HEK293 (cell line): Measurements from ENCODE around the gene HIRIP3.

Experiments
- CTCF ChIA-PET: fragments of 350-600 bp; formaldehyde crosslinking; extraction: SDS; loops from one replicate; lab custom pipeline; 2021; ENCODE audit warnings: antibody characterized with exemption; lab: Yijun Ruan, JAX
- POLR2A ChIA-PET: fragments of 300-600 bp; formaldehyde crosslinking; extraction: SDS; loops from one replicate; lab custom pipeline; 2020; ENCODE audit warnings: antibody characterized with exemption, inconsistent platforms; lab: Yijun Ruan, JAX
- H3K27ac ChIP-seq: fragments of 200-500 bp; sonication (Bioruptor generic); 2 replicates; pipeline ENCODE4 v1.5.1; 2014; ENCODE audit warnings: low read depth, low read length, control low read depth, inconsistent platforms; ENCODE audit errors: extremely low read depth
- H3K36me3 ChIP-seq, 2 experiments: fragments of 200-500 bp in 1 of 2; sonication (Bioruptor generic) in 1 of 2; 1 replicate in 1 of 2; 2 replicates in 1 of 2; pipeline ENCODE4 v1.5.1; 2014 to 2017; ENCODE audit warnings: inconsistent platforms in 2 of 2, low read length in 2 of 2; ENCODE audit not compliant: control insufficient read depth in 2 of 2, insufficient read depth in 1 of 2
- H3K4me1 ChIP-seq: fragments of 200-500 bp; sonication (Bioruptor generic); 2 replicates; pipeline ENCODE4 v1.5.1; 2014; ENCODE audit warnings: mild to moderate bottlenecking, low read length, inconsistent platforms; ENCODE audit not compliant: control insufficient read depth, insufficient read depth
- H3K4me3 ChIP-seq: 2 replicates; pipeline ENCODE4 v1.5.1; 2011; ENCODE audit warnings: low read depth, mild to moderate bottlenecking, control low read depth, low read length, moderate library complexity
- H3K9me3 ChIP-seq: fragments of 200-500 bp; sonication (Bioruptor generic); 2 replicates; pipeline ENCODE4 v1.5.1; 2014; ENCODE audit warnings: low read depth, low read length, inconsistent platforms; ENCODE audit not compliant: control insufficient read depth, insufficient read depth
- FEZF1 ChIP-seq: fragments of 450-650 bp; formaldehyde crosslinking; IDR thresholded peaks from 2 replicates; pipeline ENCODE4 v1.5.1; 2016; ENCODE audit warnings: missing biosample characterization, missing genetic modification characterization
- GLIS2 ChIP-seq: fragments of 450-650 bp; formaldehyde crosslinking; IDR thresholded peaks from 2 replicates; pipeline ENCODE4 v1.5.1; 2016; ENCODE audit warnings: missing biosample characterization, missing genetic modification characterization
- SP2 ChIP-seq: fragments of 450-650 bp; formaldehyde crosslinking; IDR thresholded peaks from 2 replicates; pipeline ENCODE4 v1.5.1; 2016; ENCODE audit warnings: missing biosample characterization, missing genetic modification characterization
- YY2 ChIP-seq: fragments of 450-650 bp; formaldehyde crosslinking; IDR thresholded peaks from 2 replicates; pipeline ENCODE4 v1.5.1; 2016; ENCODE audit warnings: missing biosample characterization, missing genetic modification characterization
- ZIC2 ChIP-seq: fragments of 450-650 bp; formaldehyde crosslinking; IDR thresholded peaks from 2 replicates; pipeline ENCODE4 v1.5.1; 2016; ENCODE audit warnings: missing biosample characterization, missing genetic modification characterization
- ZNF274 ChIP-seq, 2 experiments: fragments of 200-500 bp in 1 of 2; fragments of 450-650 bp in 1 of 2; sonication (Bioruptor generic) in 1 of 2; formaldehyde crosslinking in 1 of 2; IDR thresholded peaks; 2 replicates each; pipeline versions ENCODE4 v1.5.1 to v1.6.1; 2014 to 2016; ENCODE audit warnings: borderline replicate concordance in 1 of 2, inconsistent platforms in 1 of 2, low read length in 1 of 2, missing biosample characterization in 1 of 2, missing genetic modification characterization in 1 of 2
- ZNF394 ChIP-seq: fragments of 450-650 bp; formaldehyde crosslinking; IDR thresholded peaks from 2 replicates; pipeline ENCODE4 v1.5.1; 2016; ENCODE audit warnings: missing biosample characterization, missing genetic modification characterization, mild to moderate bottlenecking, moderate library complexity, borderline replicate concordance
- ZNF514 ChIP-seq: fragments of 450-650 bp; formaldehyde crosslinking; IDR thresholded peaks from 2 replicates; pipeline ENCODE4 v1.5.1; 2016; ENCODE audit warnings: missing biosample characterization, missing genetic modification characterization
- ZNF600 ChIP-seq: fragments of 450-650 bp; formaldehyde crosslinking; IDR thresholded peaks from 2 replicates; pipeline ENCODE4 v1.5.1; 2016; ENCODE audit warnings: missing biosample characterization, missing genetic modification characterization
- ZNF660 ChIP-seq: fragments of 450-650 bp; IDR thresholded peaks from 2 replicates; pipeline ENCODE4 v1.5.1; 2018; ENCODE audit warnings: missing biosample characterization, mild to moderate bottlenecking, missing genetic modification characterization
- ZSCAN30 ChIP-seq: fragments of 450-650 bp; IDR thresholded peaks from 2 replicates; pipeline ENCODE4 v1.5.1; 2018; ENCODE audit warnings: missing biosample characterization, mild to moderate bottlenecking, missing genetic modification characterization, moderate library complexity
- ZXDB ChIP-seq: fragments of 450-650 bp; formaldehyde crosslinking; IDR thresholded peaks from 2 replicates; pipeline ENCODE4 v1.5.1; 2016; ENCODE audit warnings: missing biosample characterization, missing genetic modification characterization
- TF ChIP-seq, protein P1 (sequence below): fragments of 450-650 bp; formaldehyde crosslinking; IDR thresholded peaks from 2 replicates; pipeline ENCODE4 v1.5.1; 2016; ENCODE audit warnings: missing biosample characterization, missing genetic modification characterization
- TF ChIP-seq, protein P2 (sequence below): fragments of 450-650 bp; formaldehyde crosslinking; IDR thresholded peaks from 2 replicates; pipeline ENCODE4 v1.5.1; 2016; ENCODE audit warnings: missing biosample characterization, missing genetic modification characterization
- TF ChIP-seq, protein P3 (sequence below): fragments of 450-650 bp; formaldehyde crosslinking; IDR thresholded peaks from 2 replicates; pipeline ENCODE4 v1.5.1; 2016; ENCODE audit warnings: missing biosample characterization, missing genetic modification characterization
- TF ChIP-seq, protein P4 (sequence below): fragments of 450-650 bp; formaldehyde crosslinking; IDR thresholded peaks from 2 replicates; pipeline ENCODE4 v1.5.1; 2016; ENCODE audit warnings: missing biosample characterization, missing genetic modification characterization

HIRIP3 gene

DNA sequence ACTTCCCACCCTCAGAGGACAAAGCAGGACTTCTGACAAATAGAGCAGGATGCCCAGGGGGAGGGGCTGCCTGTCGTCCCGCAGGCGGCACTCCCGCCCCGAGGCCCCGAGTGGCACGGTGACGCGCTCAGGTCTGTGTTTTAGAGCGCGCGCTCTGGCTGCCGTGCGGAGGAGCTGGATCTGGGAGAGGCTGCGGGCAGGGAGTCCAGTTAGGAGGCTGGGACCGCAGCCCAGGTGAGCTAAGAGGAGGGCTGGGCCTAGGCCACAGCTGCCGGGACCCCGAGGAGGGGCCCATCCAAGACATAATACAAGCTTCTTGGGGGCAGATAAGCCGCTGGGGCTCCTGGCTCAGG lies 9.0 kb upstream of the HIRIP3 start:
- Histone ChIP-seq H3K9me3 (no peaks in the 10 kb centered on the region), H3K36me3 (peaks cover 0 to 69% of the 10 kb centered on the region in 2 experiments; a peak in 2 of 3 replicates), H3K4me1 (no peaks in the 10 kb centered on the region), H3K4me3 (no peak overlapping the region), H3K27ac (peak overlapping the region; percentile 11; the same call in 1 of the 2 replicates)
- TF ChIP-seq ZNF394 = no peak
- TF ChIP-seq ZNF514 (tag by site-specific recombination) = no peak
- TF ChIP-seq, protein P1, sequence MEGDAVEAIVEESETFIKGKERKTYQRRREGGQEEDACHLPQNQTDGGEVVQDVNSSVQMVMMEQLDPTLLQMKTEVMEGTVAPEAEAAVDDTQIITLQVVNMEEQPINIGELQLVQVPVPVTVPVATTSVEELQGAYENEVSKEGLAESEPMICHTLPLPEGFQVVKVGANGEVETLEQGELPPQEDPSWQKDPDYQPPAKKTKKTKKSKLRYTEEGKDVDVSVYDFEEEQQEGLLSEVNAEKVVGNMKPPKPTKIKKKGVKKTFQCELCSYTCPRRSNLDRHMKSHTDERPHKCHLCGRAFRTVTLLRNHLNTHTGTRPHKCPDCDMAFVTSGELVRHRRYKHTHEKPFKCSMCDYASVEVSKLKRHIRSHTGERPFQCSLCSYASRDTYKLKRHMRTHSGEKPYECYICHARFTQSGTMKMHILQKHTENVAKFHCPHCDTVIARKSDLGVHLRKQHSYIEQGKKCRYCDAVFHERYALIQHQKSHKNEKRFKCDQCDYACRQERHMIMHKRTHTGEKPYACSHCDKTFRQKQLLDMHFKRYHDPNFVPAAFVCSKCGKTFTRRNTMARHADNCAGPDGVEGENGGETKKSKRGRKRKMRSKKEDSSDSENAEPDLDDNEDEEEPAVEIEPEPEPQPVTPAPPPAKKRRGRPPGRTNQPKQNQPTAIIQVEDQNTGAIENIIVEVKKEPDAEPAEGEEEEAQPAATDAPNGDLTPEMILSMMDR = no peak
- TF ChIP-seq, protein P2, sequence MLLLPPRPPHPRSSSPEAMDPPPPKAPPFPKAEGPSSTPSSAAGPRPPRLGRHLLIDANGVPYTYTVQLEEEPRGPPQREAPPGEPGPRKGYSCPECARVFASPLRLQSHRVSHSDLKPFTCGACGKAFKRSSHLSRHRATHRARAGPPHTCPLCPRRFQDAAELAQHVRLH = no peak
- no peak for TF ChIP-seq FEZF1 (tag by site-specific recombination)
- peak; percentile 60 for TF ChIP-seq ZNF600 (tag by site-specific recombination)
- TF ChIP-seq, protein P3, sequence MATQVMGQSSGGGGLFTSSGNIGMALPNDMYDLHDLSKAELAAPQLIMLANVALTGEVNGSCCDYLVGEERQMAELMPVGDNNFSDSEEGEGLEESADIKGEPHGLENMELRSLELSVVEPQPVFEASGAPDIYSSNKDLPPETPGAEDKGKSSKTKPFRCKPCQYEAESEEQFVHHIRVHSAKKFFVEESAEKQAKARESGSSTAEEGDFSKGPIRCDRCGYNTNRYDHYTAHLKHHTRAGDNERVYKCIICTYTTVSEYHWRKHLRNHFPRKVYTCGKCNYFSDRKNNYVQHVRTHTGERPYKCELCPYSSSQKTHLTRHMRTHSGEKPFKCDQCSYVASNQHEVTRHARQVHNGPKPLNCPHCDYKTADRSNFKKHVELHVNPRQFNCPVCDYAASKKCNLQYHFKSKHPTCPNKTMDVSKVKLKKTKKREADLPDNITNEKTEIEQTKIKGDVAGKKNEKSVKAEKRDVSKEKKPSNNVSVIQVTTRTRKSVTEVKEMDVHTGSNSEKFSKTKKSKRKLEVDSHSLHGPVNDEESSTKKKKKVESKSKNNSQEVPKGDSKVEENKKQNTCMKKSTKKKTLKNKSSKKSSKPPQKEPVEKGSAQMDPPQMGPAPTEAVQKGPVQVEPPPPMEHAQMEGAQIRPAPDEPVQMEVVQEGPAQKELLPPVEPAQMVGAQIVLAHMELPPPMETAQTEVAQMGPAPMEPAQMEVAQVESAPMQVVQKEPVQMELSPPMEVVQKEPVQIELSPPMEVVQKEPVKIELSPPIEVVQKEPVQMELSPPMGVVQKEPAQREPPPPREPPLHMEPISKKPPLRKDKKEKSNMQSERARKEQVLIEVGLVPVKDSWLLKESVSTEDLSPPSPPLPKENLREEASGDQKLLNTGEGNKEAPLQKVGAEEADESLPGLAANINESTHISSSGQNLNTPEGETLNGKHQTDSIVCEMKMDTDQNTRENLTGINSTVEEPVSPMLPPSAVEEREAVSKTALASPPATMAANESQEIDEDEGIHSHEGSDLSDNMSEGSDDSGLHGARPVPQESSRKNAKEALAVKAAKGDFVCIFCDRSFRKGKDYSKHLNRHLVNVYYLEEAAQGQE (tag by site-specific recombination) = no peak
- no peak for TF ChIP-seq YY2 (tag by site-specific recombination)
- peak; percentile 21; the same call in 1 of the 2 replicates for TF ChIP-seq SP2 (tag by site-specific recombination)
- no peak for TF ChIP-seq ZNF274 (IDR thresholded peaks at IDR 0.05; ENCODE audit: low read length)
- TF ChIP-seq ZNF274 (tag by site-specific recombination; IDR thresholded peaks at IDR 0.05; ENCODE audit: borderline replicate concordance) = no peak
- TF ChIP-seq ZSCAN30 (tag by site-specific recombination) = no peak
- ChIA-PET POLR2A (interaction anchor here (0.7 to 2.0 kb wide), 3 partner anchors 8 to 720 kb away, joined by 3 to 9 read pairs (median 4); partner anchors contain the start of gene TAOK2), CTCF (interaction anchor here (0.7 to 1.0 kb wide), 4 partner anchors 51 to 306 kb away, joined by 3 to 4 read pairs (median 3); no protein-coding TSS in a partner anchor)

DNA sequence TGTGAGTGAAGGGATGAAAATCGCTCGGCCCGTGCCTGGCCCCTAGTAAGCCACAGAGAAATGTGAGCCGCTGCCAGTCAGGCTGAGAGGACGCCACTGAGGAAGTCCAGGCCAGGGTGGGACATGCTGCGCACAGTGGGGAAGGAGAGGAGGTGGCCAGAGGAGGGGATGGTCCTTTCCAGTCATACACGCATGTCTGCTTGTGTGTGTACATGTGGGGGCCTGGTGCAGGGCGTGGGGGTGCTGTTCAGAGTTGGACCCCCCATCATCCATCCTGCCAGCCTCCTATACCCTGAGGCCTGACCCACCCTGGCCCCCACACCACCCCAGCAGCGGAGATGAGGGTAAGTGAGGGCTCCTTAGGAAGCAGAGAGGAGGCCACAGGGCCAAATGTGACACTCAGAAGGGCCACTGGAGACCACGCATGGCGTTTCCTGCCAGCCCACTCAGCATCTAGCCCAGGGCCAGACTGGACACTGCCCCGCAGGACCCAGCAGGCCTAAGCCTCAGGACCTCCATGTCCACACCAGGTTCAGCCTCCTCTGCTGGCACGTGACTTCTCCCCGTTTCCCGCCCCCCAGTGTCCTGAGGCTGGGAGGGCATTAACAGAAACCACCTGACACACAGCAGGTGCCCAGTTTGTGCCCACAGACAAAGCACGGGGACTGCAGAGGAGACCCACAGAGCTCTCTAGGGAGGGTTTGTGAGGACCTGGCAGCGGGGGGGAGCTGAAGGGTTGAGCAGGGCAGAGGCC lies 8.4 kb upstream of the HIRIP3 start:
- ChIA-PET POLR2A (interaction anchor here (0.9 to 2.0 kb wide), 3 partner anchors 7 to 30 kb away, joined by 3 to 9 read pairs (median 5); partner anchors contain the start of gene TAOK2), CTCF (interaction anchor here (0.7 to 1.0 kb wide), 3 partner anchors 51 to 305 kb away, joined by 3 to 4 read pairs (median 3); no protein-coding TSS in a partner anchor)
- Histone ChIP-seq H3K4me1 (no peaks in the 10 kb centered on the region), H3K4me3 (no peak overlapping the region), H3K9me3 (no peaks in the 10 kb centered on the region), H3K27ac (0 out of 2 replicates have a peak overlapping the region, but pooled peaks have one; percentile 11), H3K36me3 (peaks cover 0 to 74% of the 10 kb centered on the region in 2 experiments; a peak in 2 of 3 replicates)
- TF ChIP-seq, protein P4, sequence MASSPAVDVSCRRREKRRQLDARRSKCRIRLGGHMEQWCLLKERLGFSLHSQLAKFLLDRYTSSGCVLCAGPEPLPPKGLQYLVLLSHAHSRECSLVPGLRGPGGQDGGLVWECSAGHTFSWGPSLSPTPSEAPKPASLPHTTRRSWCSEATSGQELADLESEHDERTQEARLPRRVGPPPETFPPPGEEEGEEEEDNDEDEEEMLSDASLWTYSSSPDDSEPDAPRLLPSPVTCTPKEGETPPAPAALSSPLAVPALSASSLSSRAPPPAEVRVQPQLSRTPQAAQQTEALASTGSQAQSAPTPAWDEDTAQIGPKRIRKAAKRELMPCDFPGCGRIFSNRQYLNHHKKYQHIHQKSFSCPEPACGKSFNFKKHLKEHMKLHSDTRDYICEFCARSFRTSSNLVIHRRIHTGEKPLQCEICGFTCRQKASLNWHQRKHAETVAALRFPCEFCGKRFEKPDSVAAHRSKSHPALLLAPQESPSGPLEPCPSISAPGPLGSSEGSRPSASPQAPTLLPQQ = no peak
- no peak for TF ChIP-seq ZXDB (tag by site-specific recombination)
- peak; percentile 90 for TF ChIP-seq ZIC2
- peak; percentile 48 for TF ChIP-seq GLIS2 (tag by site-specific recombination)
- no peak for TF ChIP-seq ZNF660 (tag by site-specific recombination)
